Testis (tissue), 2 donors: ENCODE data around the gene FSHR.

Experiments used
- POLR2A ChIP-seq: fragments of 450-650 bp; IDR thresholded peaks from one replicate; pipeline ENCODE4 v1.6.1; 2017; ENCODE audit warnings: antibody characterized with exemption, mild to moderate bottlenecking, moderate library complexity
- TF ChIP-seq, protein P1 (sequence below), 3 experiments: fragments of 450-650 bp in 2 of 3; fragments of 200-600 bp in 1 of 3; sonication (generic) in 1 of 3; IDR thresholded peaks; one replicate each; pipeline ENCODE4 v1.5.1; 2016 to 2019; ENCODE audit warnings: antibody characterized with exemption in 3 of 3, mild to moderate bottlenecking in 2 of 3, moderate library complexity in 1 of 3

DNA sequence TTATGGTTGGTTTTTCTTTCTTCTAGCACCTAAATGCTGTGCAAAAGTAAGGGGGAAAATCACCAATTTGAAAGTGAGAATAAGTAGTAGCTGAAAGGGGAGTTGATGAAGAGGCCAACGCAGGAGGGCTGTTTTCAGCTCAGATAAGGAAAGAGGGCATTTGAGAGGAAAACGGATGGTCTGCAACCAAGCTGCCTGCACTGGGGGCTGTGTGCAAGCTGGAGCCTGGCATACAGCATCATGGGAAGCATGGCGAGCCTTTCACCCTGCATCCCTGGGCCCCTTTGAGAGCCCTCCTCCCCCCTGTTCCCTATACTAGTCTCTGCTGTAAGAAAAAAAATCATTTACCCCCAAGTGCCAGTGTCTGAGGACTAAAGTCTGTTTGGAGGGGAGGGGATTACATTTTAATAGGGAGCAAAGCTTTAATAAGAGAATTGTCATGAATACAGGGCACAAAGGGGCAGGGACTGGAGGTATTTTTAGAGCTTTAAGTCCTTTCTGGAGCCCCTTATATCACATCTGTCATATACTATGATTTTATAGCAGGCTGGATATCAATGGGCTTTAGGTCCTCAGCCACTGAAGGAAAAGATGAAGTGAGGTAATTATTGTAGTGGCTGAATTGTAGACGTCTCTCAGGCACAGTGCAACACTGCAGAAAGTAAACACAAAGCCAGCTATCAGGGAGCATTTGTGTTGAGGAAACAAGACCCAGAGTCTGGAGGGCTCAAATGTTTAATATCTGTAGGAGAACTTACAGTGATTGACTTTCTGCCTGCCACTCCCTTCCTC lies 120.7 kb downstream of the FSHR start:
- TF ChIP-seq, protein P1, sequence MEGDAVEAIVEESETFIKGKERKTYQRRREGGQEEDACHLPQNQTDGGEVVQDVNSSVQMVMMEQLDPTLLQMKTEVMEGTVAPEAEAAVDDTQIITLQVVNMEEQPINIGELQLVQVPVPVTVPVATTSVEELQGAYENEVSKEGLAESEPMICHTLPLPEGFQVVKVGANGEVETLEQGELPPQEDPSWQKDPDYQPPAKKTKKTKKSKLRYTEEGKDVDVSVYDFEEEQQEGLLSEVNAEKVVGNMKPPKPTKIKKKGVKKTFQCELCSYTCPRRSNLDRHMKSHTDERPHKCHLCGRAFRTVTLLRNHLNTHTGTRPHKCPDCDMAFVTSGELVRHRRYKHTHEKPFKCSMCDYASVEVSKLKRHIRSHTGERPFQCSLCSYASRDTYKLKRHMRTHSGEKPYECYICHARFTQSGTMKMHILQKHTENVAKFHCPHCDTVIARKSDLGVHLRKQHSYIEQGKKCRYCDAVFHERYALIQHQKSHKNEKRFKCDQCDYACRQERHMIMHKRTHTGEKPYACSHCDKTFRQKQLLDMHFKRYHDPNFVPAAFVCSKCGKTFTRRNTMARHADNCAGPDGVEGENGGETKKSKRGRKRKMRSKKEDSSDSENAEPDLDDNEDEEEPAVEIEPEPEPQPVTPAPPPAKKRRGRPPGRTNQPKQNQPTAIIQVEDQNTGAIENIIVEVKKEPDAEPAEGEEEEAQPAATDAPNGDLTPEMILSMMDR (IDR thresholded peaks at IDR 0.05), result no peak
- TF ChIP-seq POLR2A, result no peak
